Testis (tissue), 3 donors: ENCODE measurements around the gene HOXD12. TPM values are rescaled to one million over a fixed set of nuclear protein-coding genes. Genes with fewer than 3 reads are reported as not detected.

Source experiments
- DNase-seq: peaks from one replicate; pipeline ENCODE4 v3.0.0-alpha.2; 2019
- H3K27ac ChIP-seq, 2 donors: fragments of 200-600 bp; sonication (generic); one replicate each; pipeline ENCODE4 v1.5.1; 2019
- H3K27me3 ChIP-seq: fragments of 200-600 bp; sonication (generic); one replicate; pipeline ENCODE4 v1.5.1; 2019
- H3K36me3 ChIP-seq: fragments of 200-600 bp; sonication (generic); one replicate; pipeline ENCODE4 v1.5.1; 2017; ENCODE audit warnings: low read depth; ENCODE audit errors: missing control alignments
- H3K4me1 ChIP-seq: fragments of 200-600 bp; sonication (generic); one replicate; pipeline ENCODE4 v1.5.1; 2019
- H3K4me3 ChIP-seq, 2 donors: fragments of 200-600 bp; sonication (generic); one replicate each; pipeline ENCODE4 v1.5.1; 2017 to 2019
- H3K9me3 ChIP-seq: fragments of 200-600 bp; sonication (generic); one replicate; pipeline ENCODE4 v1.5.1; 2017
- POLR2A ChIP-seq: fragments of 450-650 bp; IDR thresholded peaks from one replicate; pipeline ENCODE4 v1.6.1; 2017; ENCODE audit warnings: antibody characterized with exemption, mild to moderate bottlenecking, moderate library complexity
- WGBS, 2 donors: methylation state at CpG; one replicate each; pipeline ENCODE4 v1.1.5; 2018; 5-methylcytosine and 5-hydroxymethylcytosine counted together
- intact Hi-C: fragments of 100-400 bp; cut with DNase I; formaldehyde crosslinking; loops from one replicate; pipeline ENCODE4 v1.15.1; 2023; ENCODE audit warnings: low total_unique reads
- polyA plus RNA-seq: library from polyadenylated mRNA; stranded (reverse); fragments of 350-450 nt; fragmentation: Illumina TruSeq; extraction: RNeasy Lipid Tissue Mini Kit (QIAGEN cat#74804); gene quantifications from one replicate; pipeline ENCODE4 v1.2.3, GENCODE V29; 2014; ENCODE audit warnings: low read depth, low replicate concordance; ENCODE audit not compliant: insufficient read depth
- total RNA-seq, 2 donors: library from RNA; depleted of rRNA; stranded (reverse); fragments of >200 nt; gene quantifications; one replicate each; pipeline ENCODE4 v1.2.3, GENCODE V29; 2016
- TF ChIP-seq, protein P1 (sequence below), 3 experiments: fragments of 450-650 bp in 2 of 3; fragments of 200-600 bp in 1 of 3; sonication (generic) in 1 of 3; IDR thresholded peaks; one replicate each; pipeline ENCODE4 v1.5.1; 2016 to 2019; ENCODE audit warnings: antibody characterized with exemption in 3 of 3, mild to moderate bottlenecking in 2 of 3, moderate library complexity in 1 of 3

HOXD12 gene
- total and polyA plus RNA-seq, 3 donors from 2014 or later = not detected

DNA sequence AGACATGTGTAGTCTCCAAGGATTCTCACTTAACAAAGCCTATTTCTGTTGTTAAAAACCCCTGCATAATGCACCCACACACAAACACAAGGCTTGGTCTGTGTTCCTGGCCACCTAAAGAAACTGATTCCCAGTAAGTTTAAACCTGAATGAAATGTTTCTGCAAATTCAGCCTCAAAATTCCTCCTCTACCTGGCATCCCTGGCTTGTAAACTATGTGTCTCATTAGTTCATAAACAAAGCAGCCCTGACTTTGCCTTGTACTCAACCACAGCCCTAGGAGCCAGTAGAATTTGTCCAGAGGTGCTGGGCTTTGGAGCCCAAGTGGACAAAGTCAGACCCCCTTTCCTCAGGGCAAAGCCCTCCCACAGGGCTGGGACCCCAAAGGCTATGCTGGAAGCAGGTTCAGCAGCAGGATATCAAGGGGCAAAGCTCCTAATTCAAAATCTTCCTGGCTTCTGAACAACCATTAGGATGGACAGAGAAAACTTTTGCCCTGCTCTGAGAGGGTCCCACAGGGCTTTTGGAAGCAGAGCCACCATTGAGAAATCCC, 9.7 kb upstream of the HOXD12 start:
- Histone ChIP-seq H3K27ac (no peak overlapping the region), H3K4me3 (no peak overlapping the region), H3K36me3 (no peaks in the 10 kb centered on the region), H3K9me3 (no peaks in the 10 kb centered on the region), H3K4me1 (peaks cover 11% of the 10 kb centered on the region), H3K27me3 (no peaks in the 10 kb centered on the region)
- TF ChIP-seq, protein P1, sequence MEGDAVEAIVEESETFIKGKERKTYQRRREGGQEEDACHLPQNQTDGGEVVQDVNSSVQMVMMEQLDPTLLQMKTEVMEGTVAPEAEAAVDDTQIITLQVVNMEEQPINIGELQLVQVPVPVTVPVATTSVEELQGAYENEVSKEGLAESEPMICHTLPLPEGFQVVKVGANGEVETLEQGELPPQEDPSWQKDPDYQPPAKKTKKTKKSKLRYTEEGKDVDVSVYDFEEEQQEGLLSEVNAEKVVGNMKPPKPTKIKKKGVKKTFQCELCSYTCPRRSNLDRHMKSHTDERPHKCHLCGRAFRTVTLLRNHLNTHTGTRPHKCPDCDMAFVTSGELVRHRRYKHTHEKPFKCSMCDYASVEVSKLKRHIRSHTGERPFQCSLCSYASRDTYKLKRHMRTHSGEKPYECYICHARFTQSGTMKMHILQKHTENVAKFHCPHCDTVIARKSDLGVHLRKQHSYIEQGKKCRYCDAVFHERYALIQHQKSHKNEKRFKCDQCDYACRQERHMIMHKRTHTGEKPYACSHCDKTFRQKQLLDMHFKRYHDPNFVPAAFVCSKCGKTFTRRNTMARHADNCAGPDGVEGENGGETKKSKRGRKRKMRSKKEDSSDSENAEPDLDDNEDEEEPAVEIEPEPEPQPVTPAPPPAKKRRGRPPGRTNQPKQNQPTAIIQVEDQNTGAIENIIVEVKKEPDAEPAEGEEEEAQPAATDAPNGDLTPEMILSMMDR (IDR thresholded peaks at IDR 0.05) = no peak
- TF ChIP-seq POLR2A = no peak
- DNase-seq = no peak
- intact Hi-C loops = loop anchor here (10.0 kb wide), 1 partner anchor 405 kb away; no protein-coding TSS in a partner anchor

DNA sequence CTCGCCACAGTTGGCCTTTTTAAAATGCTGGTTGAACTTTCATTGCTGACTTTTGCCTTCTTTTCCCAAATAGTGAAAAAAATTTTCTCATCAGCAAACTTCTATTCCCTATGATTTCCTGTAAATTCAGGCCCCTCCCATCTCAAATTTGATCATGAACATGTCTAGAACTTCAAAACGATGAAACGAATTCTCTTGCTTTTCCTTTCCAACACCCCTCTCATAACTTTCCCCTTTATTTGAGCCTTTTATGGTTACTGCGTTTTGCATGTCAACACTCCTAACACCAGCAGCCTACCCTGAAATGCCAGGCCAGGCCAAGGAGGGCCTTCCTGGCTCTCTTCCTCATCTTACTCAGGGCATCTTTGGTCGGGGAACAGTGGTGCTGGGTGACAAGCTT, 8.7 kb upstream of the HOXD12 start:
- Histone ChIP-seq H3K9me3 (no peaks in the 10 kb centered on the region), H3K27me3 (no peaks in the 10 kb centered on the region), H3K27ac (no peak overlapping the region), H3K4me1 (peaks cover 10% of the 10 kb centered on the region), H3K4me3 (no peak overlapping the region), H3K36me3 (no peaks in the 10 kb centered on the region)
- TF ChIP-seq POLR2A = no peak
- TF ChIP-seq, protein P1 (IDR thresholded peaks at IDR 0.05) = no peak
- DNase-seq = no peak
- intact Hi-C loops = no loop called here
- 28 to 40% methylated on average over 5 of the region's 5 CpGs for WGBS, 2 donors

DNA sequence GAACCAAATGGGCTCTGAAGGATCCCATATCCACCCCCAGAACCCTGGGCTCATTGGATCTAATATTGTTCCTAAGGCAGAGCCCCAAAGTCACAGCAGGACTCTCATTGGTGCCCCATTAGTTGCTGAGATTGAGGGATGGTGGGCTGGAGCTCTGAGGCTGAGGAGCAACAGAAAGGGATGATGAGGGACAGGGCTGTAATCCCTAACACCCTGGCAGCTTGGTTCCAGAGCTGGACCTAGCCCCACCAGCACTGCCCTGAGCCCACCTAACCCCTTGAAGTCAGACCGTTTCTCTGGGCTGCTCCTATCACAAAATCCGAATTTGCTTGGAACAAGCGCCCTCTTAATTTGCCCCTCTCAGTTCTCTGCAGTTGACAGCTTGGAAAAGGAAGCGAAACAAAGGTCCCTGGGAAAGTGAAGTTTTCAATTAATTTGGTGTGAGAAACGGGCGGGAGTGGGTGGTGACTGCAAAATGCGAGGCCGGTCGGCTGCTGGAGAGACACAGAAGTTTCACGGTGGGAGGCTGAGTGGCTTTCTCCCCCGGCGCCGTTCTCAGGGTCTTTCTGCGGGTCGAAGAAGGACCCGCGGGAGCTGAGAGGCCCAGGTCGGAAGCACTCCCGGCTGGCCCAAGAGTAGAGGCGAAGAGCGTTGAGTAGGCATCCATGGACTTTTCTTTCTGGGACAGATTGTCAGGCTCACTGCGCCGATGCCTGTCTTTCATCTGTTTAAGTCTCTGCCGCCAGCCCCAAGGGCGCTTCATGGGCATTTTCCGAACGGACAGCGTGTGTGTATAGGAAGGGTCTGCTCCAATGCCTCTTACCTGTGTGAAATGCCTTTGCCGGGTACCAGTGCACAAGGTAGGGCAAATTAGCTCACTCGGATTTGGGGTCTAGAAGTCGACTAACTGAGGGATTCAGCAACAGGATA, 8.0 kb upstream of the HOXD12 start:
- Histone ChIP-seq H3K27me3 (no peaks in the 10 kb centered on the region), H3K36me3 (no peaks in the 10 kb centered on the region), H3K4me3 (no peak overlapping the region), H3K4me1 (peaks cover 8% of the 10 kb centered on the region), H3K27ac (no peak overlapping the region), H3K9me3 (no peaks in the 10 kb centered on the region)
- 10 to 14% methylated on average over 31 of the region's 31 CpGs for WGBS, 2 donors
- TF ChIP-seq, protein P1 (IDR thresholded peaks at IDR 0.05) = no peak
- no peak for TF ChIP-seq POLR2A
- DNase-seq = no peak
- intact Hi-C loops = no loop called here

DNA sequence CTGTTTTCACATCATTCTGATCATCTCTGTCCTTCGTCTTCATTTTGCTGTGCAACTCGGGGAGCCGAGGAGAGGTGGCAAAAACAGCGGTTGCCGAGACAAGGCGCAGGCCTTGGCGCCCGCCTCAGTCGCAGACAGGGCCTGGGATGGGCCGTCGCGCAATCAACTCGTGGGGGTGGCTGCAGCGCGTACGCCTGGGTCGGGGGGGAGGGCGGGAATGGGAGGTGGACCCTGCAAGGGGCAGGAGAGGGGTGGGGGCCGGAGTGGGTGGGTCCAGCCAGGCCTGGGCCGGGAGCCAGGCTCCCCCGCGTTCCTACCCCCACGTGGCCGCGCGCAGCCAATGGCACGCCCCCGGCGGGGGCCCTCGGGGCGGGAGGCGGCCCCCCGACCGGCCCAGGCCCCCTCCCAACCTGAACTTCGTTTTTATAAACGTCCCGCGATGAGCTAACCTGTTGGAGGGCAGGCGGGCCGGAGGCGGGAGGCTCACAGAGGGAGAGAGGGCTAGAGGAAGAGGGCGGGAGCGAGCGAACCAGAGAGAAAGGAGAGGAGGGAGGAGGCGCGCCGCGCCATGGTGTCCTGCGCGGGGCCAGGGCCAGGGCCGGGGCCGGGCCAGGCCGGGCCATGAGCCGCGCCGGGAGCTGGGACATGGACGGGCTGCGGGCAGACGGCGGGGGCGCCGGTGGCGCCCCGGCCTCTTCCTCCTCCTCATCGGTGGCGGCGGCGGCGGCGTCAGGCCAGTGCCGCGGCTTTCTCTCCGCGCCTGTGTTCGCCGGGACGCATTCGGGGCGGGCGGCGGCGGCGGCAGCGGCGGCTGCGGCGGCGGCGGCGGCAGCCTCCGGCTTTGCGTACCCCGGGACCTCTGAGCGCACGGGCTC, 7.1 kb upstream of the HOXD12 start, which contains the start of gene HOXD13:
TSS of gene HOXD13 (plus strand) at position 452 of the 875 bp plus-strand sequence. CDS start at position 622, 170 bp downstream.
- H3K27me3 ChIP-seq = no peaks in the 10 kb centered on the region
- H3K27ac ChIP-seq = no peak within 1 kb of the TSS
- peaks cover 15% of the 10 kb centered on the region for H3K4me1 ChIP-seq
- no peaks in the 10 kb centered on the region for H3K36me3 ChIP-seq
- H3K9me3 ChIP-seq = no peaks in the 10 kb centered on the region
- 3 to 6% methylated on average over 35 to 58 of the region's 95 CpGs for WGBS, 2 donors
- TF ChIP-seq, protein P1 (IDR thresholded peaks at IDR 0.05) = no peak
- no peak for TF ChIP-seq POLR2A
- intact Hi-C loops = no loop called here
- no peak for DNase-seq
- peak within 1 kb of the TSS; percentile 14 to 29 for H3K4me3 ChIP-seq
